H9 (cell line): ENCODE results near the gene AMBRA1. TPM values are rescaled to one million over a fixed set of nuclear protein-coding genes. Genes with fewer than 3 reads are reported as not detected.

ENCODE experiments used
- DNase-seq: peaks from one replicate; pipeline ENCODE4 v3.0.0-alpha.2; 2017
- H2AFZ ChIP-seq: one replicate; pipeline ENCODE4 v1.6.1; 2013; ENCODE audit warnings: mild to moderate bottlenecking, low read length, control low read depth, moderate library complexity
- H2AK5ac ChIP-seq: 2 replicates; pipeline ENCODE4 v1.6.1; 2013; ENCODE audit warnings: low read length, control low read depth, mixed read lengths; ENCODE audit not compliant: insufficient read length
- H2BK120ac ChIP-seq: one replicate; pipeline ENCODE4 v1.6.1; 2013; ENCODE audit warnings: low read depth, mild to moderate bottlenecking, low read length, control low read depth, inconsistent platforms; ENCODE audit not compliant: poor library complexity, severe bottlenecking
- H2BK12ac ChIP-seq: 2 replicates; pipeline ENCODE4 v1.6.1; 2013; ENCODE audit warnings: low read length, control low read depth, mixed read lengths, low read depth; ENCODE audit not compliant: insufficient read length
- H2BK15ac ChIP-seq: 2 replicates; pipeline ENCODE4 v1.6.1; 2013; ENCODE audit warnings: low read depth, low read length, control low read depth
- H2BK20ac ChIP-seq: one replicate; pipeline ENCODE4 v1.6.1; 2013; ENCODE audit warnings: low read depth, mild to moderate bottlenecking, low read length, control low read depth, inconsistent platforms; ENCODE audit not compliant: poor library complexity, severe bottlenecking
- H2BK5ac ChIP-seq: 2 replicates; pipeline ENCODE4 v1.6.1; 2013; ENCODE audit warnings: low read length, control low read depth, mixed read lengths; ENCODE audit not compliant: insufficient read length
- H3K14ac ChIP-seq: 2 replicates; pipeline ENCODE4 v1.6.1; 2013; ENCODE audit warnings: low read length, control low read depth; ENCODE audit not compliant: insufficient read depth
- H3K18ac ChIP-seq: 2 replicates; pipeline ENCODE4 v1.6.1; 2013; ENCODE audit warnings: low read depth, mild to moderate bottlenecking, mixed read lengths, low read length, control low read depth; ENCODE audit not compliant: insufficient read length
- H3K23ac ChIP-seq: 2 replicates; pipeline ENCODE4 v1.6.1; 2013; ENCODE audit warnings: low read length, control low read depth, mixed read lengths, low read depth; ENCODE audit not compliant: insufficient read length
- H3K23me2 ChIP-seq: 2 replicates; pipeline ENCODE4 v1.6.1; 2013; ENCODE audit warnings: low read depth, mild to moderate bottlenecking, mixed read lengths, low read length, control low read depth; ENCODE audit not compliant: insufficient read length, poor library complexity, severe bottlenecking
- H3K27ac ChIP-seq: 2 replicates; pipeline ENCODE4 v1.5.1; 2013; ENCODE audit warnings: low read length, control low read depth, mixed read lengths, low read depth; ENCODE audit not compliant: insufficient read length
- H3K27me3 ChIP-seq: 2 replicates; pipeline ENCODE4 v1.6.1; 2013; ENCODE audit warnings: low read length, control low read depth, inconsistent platforms; ENCODE audit not compliant: insufficient read depth
- H3K4ac ChIP-seq: 2 replicates; pipeline ENCODE4 v1.6.1; 2013; ENCODE audit warnings: low read depth, mild to moderate bottlenecking, control low read depth, inconsistent platforms, low read length, moderate library complexity
- H3K4me1 ChIP-seq: 2 replicates; pipeline ENCODE4 v1.6.1; 2013; ENCODE audit warnings: low read length, control low read depth, inconsistent platforms; ENCODE audit not compliant: insufficient read depth
- H3K4me2 ChIP-seq: 2 replicates; pipeline ENCODE4 v1.6.1; 2013; ENCODE audit warnings: low read length, control low read depth, mixed read lengths; ENCODE audit not compliant: insufficient read length, insufficient read depth
- H3K56ac ChIP-seq: 2 replicates; pipeline ENCODE4 v1.6.1; 2013; ENCODE audit warnings: low read depth, mild to moderate bottlenecking, mixed read lengths, low read length, control low read depth; ENCODE audit not compliant: insufficient read length
- H3K79me1 ChIP-seq: 2 replicates; pipeline ENCODE4 v1.6.1; 2013; ENCODE audit warnings: low read depth, mild to moderate bottlenecking, moderate library complexity, low read length, control low read depth, inconsistent platforms; ENCODE audit not compliant: insufficient read depth, poor library complexity, severe bottlenecking
- H3K79me2 ChIP-seq: 2 replicates; pipeline ENCODE4 v1.6.1; 2013; ENCODE audit warnings: low read length, control low read depth, inconsistent platforms; ENCODE audit not compliant: insufficient read depth
- H3K9ac ChIP-seq: 2 replicates; pipeline ENCODE4 v1.6.1; 2013; ENCODE audit warnings: low read length, control low read depth, mixed read lengths; ENCODE audit not compliant: insufficient read length; ENCODE audit errors: extremely low read depth
- H3K9me3 ChIP-seq: one replicate; pipeline ENCODE4 v1.6.1; 2013; ENCODE audit warnings: low read depth, low read length, inconsistent platforms; ENCODE audit not compliant: control insufficient read depth
- H3T11ph ChIP-seq: one replicate; pipeline ENCODE4 v1.6.1; 2013; ENCODE audit warnings: mild to moderate bottlenecking, low read length, control low read depth, inconsistent platforms
- H4K20me1 ChIP-seq: one replicate; pipeline ENCODE4 v1.6.1; 2013; ENCODE audit not compliant: control insufficient read depth, insufficient read length, insufficient read depth
- H4K5ac ChIP-seq: 2 replicates; pipeline ENCODE4 v1.6.1; 2013; ENCODE audit warnings: low read depth, mild to moderate bottlenecking, mixed read lengths, low read length, control low read depth; ENCODE audit not compliant: insufficient read length
- H4K8ac ChIP-seq: replicated peaks from 2 replicates; pipeline ENCODE4 v1.6.1; 2013; ENCODE audit warnings: low read length, control low read depth, mixed read lengths, low read depth; ENCODE audit not compliant: insufficient read length
- H4K91ac ChIP-seq: 2 replicates; pipeline ENCODE4 v1.6.1; 2013; ENCODE audit warnings: low read depth, mild to moderate bottlenecking, moderate library complexity, mixed read lengths, low read length, control low read depth; ENCODE audit not compliant: insufficient read length
- H3K27ac Mint-ChIP-seq, 3 experiments: 2 replicates in 2 of 3; 3 replicates in 1 of 3; pipeline ENCODE4 v1.8.0; 2020 to 2021; ENCODE audit warnings: mixed read lengths in 3 of 3, mild to moderate bottlenecking in 1 of 3, moderate library complexity in 1 of 3
- H3K27me3 Mint-ChIP-seq: 2 replicates; pipeline ENCODE4 v1.8.0; 2021; ENCODE audit warnings: low read depth, mild to moderate bottlenecking, moderate library complexity, mixed read lengths
- H3K36me3 Mint-ChIP-seq, 3 experiments: 2 replicates in 2 of 3; 3 replicates in 1 of 3; pipeline ENCODE4 v1.8.0; 2020 to 2021; ENCODE audit warnings: low read depth in 3 of 3, mixed read lengths in 3 of 3; ENCODE audit not compliant: insufficient read depth in 1 of 3
- H3K4me1 Mint-ChIP-seq, 2 experiments: 2 replicates each; pipeline ENCODE4 v1.8.0; 2020; ENCODE audit warnings: mixed read lengths in 2 of 2
- H3K4me3 Mint-ChIP-seq, 2 experiments: 2 replicates in 1 of 2; 3 replicates in 1 of 2; pipeline ENCODE4 v1.8.0; 2020 to 2021; ENCODE audit warnings: mild to moderate bottlenecking in 2 of 2, mixed read lengths in 2 of 2, moderate library complexity in 1 of 2
- H3K9me3 Mint-ChIP-seq, 2 experiments: 2 replicates in 1 of 2; 3 replicates in 1 of 2; pipeline ENCODE4 v1.8.0; 2020; ENCODE audit warnings: mild to moderate bottlenecking in 2 of 2, mixed read lengths in 2 of 2, moderate library complexity in 1 of 2
- CTCF ChIP-seq: fragments of 200-600 bp; sonication (generic); conservative IDR thresholded peaks from 3 replicates; pipeline ENCODE4 v1.8.0; 2021; ENCODE audit warnings: antibody characterized with exemption, mild to moderate bottlenecking
- WGBS: extraction: QIAGEN DNeasy Blood & Tissue Kit; methylation state at CpG from one replicate; pipeline ENCODE4 v1.1.7; 2013; ENCODE audit warnings: missing lambda C conversion rate, low lambda C conversion rate, mixed read lengths; ENCODE audit not compliant: insufficient read length; ENCODE audit errors: extremely low coverage; 5-methylcytosine and 5-hydroxymethylcytosine counted together
- total RNA-seq: library from RNA; stranded (reverse); gene quantifications from 2 replicates; pipeline ENCODE4 v1.2.1, GENCODE V29; 2021

The AMBRA1 gene
- total RNA-seq, 1 experiment from 2014 or later, result 37.5 TPM

DNA sequence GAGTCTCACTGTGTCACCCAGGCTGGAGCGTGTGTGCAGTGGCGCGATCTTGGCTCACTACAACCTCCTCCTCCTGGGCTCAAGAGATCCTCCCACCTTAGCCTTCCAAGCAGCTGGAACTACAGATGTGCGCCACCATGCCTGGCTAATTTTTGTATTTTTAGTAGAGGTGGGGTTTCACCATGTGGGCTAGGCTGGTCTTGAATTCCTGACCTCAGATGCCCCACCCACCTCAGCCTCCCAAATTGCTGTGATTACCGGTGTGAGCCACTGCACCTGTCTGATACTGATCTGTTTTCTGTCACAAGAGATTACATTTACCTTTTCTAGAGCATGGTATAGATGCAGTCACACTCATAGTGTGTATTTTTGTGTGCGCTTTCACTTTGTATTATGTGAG, 35.1 kb upstream of the AMBRA1 start:
- no peak for DNase-seq
- H3K4me1 Mint-ChIP-seq, result peaks cover 5% of the 10 kb centered on the region in 2 experiments; a peak in 2 of 4 replicates
- Histone ChIP-seq H3K79me1 (no peaks in the 10 kb centered on the region), H4K5ac (no peak overlapping the region), H4K20me1 (no peaks in the 10 kb centered on the region), H2BK5ac (no peak overlapping the region), H3K56ac (no peak overlapping the region), H3K27ac (no peak overlapping the region), H3T11ph (no peak overlapping the region), H3K79me2 (no peaks in the 10 kb centered on the region), H3K27me3 (no peaks in the 10 kb centered on the region), H3K23ac (no peak overlapping the region), H3K4me1 (no peaks in the 10 kb centered on the region), H3K14ac (no peak overlapping the region), H2BK15ac (no peak overlapping the region), H3K9me3 (no peaks in the 10 kb centered on the region), H2AFZ (no peak overlapping the region), H3K4me2 (no peak overlapping the region), H3K23me2 (no peaks in the 10 kb centered on the region), H3K9ac (no peak overlapping the region), H2BK20ac (no peak overlapping the region), H3K18ac (no peak overlapping the region), H3K4ac (no peak overlapping the region), H2BK12ac (no peak overlapping the region), H2AK5ac (no peak overlapping the region), H4K8ac (no peak overlapping the region), H2BK120ac (no peak overlapping the region), H4K91ac (no peak overlapping the region)
- peaks cover 10 to 43% (median 38%) of the 10 kb centered on the region in 3 experiments for H3K36me3 Mint-ChIP-seq
- H3K27me3 Mint-ChIP-seq, result no peaks in the 10 kb centered on the region
- no peak for TF ChIP-seq CTCF
- peak overlapping the region in 2 of 3 experiments; percentile 52 to 70; a peak in 2 of 7 replicates for H3K27ac Mint-ChIP-seq
- no CpG with 5 or more reads among the region's 6 CpGs for whole genome bisulfite sequencing
- H3K4me3 Mint-ChIP-seq, result no peak overlapping the region
- no peaks in the 10 kb centered on the region for H3K9me3 Mint-ChIP-seq
